ENCODE data around the gene CDC25C.
A peak's percentile ranks its signal among the peaks of the same experiment; 100 is the strongest.
"Not testable (repeated sequence)": the region's sequence is repeated elsewhere in the genome, so short reads cannot be mapped to it uniquely, and the experiment has no call there.

CDC25C gene

GRCh38 chr5:138344887-138345622 is 13.5 kb upstream of the CDC25C start:
- DNase-seq: no peak

- DNase-seq: no peak
Observed at GRCh38 chr5:138340008-138340407, 8.4 kb upstream of the CDC25C start.

GRCh38 chr5:138339464-138339863 is 7.9 kb upstream of the CDC25C start:
- no peak for DNase-seq

DNA sequence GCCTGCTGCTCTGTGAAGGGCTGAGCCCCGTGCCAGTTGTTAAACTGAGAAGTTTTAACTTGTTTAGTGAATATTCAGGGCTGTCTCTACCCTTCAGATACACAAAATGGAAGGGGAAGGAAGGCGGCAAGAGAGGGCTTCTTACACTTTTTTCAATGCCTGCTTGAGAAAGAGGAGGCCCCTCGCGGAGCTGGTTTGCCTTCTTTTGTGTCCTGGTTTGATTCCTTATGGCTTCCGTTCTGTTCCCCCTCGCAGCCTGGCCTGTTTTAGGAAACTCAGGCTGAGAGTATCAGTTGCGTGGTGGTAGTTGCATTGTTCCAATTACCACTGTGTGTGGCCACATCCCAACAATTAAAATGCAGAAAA is 7.5 kb upstream of the CDC25C start:
- DNase-seq: no peak

DNA sequence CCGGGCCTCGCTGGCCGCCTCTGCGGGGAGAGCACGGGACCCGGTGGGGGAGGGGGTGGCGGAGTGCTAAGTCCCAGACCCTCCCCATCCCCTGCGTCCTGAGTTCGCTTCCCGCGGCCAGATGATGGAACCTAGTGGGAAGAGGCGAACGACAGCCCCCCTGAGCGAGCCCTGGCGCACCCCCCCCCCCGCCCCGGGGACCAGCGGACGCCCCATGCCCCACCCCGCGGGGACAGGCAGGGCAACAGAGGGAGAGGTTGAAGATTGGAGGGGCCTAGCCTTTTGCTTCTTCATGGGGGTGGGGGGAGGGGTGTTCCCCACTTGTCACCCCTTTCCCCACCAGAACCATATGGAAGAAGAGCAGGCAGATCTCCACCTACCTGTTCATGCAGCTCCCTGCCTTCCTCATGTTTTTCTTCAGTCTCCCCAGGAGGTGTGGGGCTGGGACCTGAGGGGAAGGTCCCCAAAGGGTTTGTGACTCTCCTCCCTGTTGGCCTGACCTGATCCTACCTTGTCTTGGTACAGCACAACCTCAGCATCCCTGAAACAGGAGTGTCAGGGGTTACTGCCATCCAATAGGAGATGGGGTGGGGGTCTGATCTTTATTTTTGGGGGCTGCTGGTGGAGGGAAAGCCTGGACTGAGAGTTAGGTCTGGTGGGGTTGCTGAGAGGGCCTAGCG is 6.9 kb upstream of the CDC25C start:
- DNase-seq: no peak

GRCh38 chr5:138337685-138338410 is 6.2 kb upstream of the CDC25C start, which contains the start of gene FAM53C:
TSS of gene FAM53C (plus strand) at chr5:138338266. CDS start at chr5:138341336, 3,070 bp downstream.
- peak; percentile 87 for DNase-seq

- peak; percentile 85 for DNase-seq
Observed at GRCh38 chr5:138336952-138337684, 5.5 kb upstream of the CDC25C start.

- DNase-seq: no peak
Observed at GRCh38 chr5:138334867-138335447, 3.4 kb upstream of the CDC25C start.

GRCh38 chr5:138330813-138331448 is 673 bp downstream of the CDC25C start:
- DNase-seq: no peak

DNA sequence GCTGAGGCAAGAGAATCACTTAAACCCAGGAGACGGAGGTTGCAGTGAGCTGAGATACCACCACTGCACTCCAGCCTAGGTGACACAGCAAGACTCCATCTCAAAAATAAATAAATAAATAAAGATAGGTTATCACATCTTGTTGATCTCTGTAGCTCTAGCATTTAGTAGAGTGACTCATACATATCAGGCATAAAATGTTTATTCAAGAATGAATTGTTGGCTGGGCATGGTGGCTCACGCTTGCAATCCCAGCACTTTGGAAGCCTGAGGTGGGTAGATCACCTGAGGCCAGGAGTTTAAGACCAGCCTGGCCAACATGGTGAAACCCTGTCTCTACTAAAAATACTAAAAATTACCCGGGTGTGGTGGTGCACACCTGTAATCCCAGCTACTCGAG is 13.4 kb downstream of the CDC25C start:
- DNase-seq: not testable (repeated sequence)

DNA sequence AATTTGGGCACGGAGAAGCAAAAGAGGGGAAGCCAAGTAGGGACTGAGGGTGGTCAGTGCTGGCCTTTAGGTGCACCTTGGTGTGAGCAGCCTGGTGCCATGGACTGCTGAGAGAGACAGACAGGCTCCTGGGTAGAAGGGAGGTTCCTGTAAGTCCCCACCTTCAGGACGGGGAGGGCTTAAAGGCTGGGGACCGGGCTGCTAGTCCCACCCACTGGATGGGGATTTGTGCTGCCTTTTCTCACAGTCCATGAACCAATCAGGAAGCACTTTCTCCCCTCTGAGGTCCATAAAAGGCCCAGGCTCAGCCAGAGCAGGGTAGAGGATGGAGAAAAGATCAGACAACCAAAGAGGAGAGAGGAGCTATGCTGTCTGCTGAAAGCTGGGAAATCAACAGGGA is 15.2 kb downstream of the CDC25C start:
- no peak for DNase-seq

DNA sequence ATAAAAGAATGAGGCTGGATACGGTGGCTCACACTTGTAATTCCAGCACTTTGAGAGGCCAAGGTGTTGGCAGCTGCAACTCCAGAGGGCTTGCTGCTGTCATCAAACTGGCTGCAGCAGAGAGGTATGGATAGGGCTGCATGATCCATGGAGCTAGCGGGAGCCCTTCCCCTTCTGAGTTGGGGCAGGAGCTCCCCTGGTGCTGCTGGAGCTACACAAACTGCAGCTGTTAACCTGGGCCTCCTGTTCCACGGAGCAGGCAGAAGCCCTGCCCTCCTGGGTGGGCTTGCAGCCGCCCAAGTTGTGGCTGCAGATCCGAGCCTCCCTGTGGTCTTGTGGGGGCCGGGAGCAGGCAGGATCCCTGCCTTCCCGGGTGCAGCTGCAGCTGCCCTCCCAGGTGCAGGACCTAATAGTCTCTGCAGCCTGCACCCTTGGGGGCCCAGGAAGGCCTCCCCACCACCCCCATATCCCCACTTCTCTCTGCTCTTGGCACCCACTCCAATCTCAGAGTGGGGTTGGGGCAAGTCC is 15.8 kb downstream of the CDC25C start:
- no peak for DNase-seq

GRCh38 chr5:138305797-138306196 is 25.8 kb downstream of the CDC25C start:
- DNase-seq: peak; percentile 39

DNA sequence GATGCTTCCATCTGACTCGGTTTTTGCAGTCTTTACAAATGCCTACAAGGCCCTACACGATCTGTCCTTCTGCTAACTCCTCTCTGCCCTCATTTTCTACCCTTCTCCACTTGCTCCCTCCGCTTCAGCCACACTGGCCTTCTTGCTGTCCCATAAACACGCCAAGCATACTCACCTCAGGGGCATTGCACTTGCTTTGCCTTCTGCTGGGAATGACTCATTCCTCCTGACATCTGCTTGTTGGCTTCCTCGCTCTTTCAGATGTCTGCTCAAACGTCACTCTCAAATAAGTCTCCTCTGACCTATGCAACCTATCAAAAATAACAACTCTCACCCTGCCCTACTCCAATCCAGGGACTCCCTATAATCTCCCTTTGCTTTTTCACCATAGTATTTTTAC is 28.2 kb downstream of the CDC25C start:
- DNase-seq: no peak

DNA sequence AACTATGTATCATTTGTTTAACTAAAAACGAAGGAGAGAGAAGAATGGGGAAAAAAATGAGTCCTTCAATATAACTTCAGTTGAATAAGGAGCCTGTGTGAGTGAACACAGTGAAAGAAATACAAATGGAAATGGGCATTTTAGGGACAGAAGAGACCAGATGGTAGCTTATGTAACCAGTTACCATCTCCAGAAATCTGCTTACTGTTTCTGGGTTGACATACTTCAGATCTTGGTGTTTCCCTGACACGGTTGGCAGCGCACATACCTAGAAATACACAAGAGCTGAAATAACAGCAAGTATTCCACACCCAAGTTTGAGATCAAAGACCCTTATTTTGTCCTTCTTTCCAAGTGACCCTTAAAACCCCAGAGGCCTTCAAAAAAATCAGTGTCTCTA is 42.3 kb downstream of the CDC25C start:
- no peak for DNase-seq

- DNase-seq: no peak
Observed at GRCh38 chr5:138287246-138287645, 44.4 kb downstream of the CDC25C start.

DNA sequence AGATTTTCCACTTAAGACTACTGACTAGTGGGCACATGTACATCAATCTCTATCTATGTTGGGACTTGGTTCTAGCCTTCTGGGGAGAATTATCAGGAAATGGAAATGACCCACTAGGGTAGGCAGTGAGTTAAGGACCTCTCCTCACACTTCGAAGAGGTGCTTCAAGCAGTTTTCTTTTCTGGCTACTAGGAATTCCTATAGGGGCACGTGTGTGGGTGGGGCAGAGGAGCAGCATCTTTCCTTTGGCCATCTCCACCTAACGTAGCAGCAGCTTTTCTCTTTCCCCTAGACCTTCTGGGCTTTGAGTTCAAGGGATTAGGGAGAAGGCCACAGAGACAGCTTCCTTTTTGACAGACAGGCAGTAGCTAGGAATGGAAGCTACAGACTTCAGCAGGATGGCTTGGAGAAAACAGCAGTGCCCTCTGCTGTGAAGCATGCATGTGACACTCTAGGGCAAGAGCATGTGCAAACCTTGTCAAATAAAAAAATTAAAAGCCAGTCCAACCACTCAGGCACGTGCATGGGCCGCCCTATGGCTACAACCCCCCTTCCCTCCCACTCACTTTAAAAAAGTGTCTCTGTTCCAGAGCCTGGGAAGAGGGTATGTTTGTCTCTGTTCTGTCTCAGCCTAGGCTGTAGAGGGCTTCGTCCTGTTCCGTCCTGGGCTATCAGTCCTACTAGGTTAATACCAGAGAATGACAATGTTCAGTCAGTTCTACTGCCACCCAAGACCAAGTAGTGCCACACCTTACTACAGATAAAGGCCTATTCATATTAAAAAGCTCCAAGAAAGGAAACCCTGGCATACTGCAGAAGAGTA is 48.5 kb downstream of the CDC25C start:
- DNase-seq: peak; percentile 32

- no peak for DNase-seq
Observed at GRCh38 chr5:138280915-138281314, 50.7 kb downstream of the CDC25C start.

DNA sequence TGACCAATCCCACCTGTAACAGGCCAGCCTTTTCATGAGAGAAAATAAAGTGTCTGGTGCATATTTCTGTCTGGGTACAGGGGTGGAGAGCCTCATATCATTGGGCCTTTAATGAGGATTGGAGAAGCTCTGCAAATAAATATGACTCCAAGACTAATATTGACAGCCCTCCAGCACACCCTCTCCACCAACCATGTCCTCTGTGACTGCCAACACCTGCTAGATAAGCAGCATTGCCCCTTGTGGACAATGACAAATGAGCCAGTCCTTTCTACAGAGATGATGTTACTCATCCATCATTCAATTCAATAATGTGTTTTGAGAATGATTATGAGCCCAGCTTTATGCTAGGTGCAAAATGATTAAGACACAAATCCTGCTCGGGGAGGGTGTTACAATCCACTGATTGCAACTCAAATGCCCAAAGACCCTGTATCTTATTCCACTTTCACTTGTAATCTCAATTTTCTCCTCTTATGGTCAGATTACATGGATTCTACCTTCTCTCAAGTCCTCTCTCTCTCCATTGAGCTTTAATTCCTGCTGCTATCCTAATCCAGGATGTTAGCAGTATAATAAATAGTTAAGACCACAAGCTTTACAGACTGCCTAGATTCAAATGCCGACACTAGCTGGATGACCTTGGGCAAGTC is 55.1 kb downstream of the CDC25C start:
- peak; percentile 99 for DNase-seq

DNA sequence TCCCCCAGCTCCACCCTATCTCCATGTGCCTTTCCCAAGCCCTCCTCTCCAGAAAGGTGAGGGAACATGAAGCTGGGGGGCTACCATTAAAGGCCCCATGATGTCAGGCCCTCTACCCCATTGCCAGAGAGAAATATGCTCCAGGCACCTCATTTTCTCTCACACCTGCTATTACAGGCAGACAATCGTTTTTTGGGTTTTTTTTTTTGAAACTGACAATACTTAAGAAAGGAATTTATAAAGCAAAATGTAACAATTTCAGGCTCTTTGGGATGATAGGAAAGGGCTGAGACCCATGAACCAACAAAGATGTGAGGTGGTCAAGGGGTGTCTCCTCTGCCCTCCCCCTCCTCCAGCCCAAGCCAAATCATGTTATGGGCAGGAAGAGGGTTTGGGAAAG is 55.7 kb downstream of the CDC25C start:
- DNase-seq: no peak

- DNase-seq: no peak
Observed at GRCh38 chr5:138275379-138275782, 56.2 kb downstream of the CDC25C start.
